Activated CD4-positive, alpha-beta T cell treated with anti-CD3 and anti-CD28 coated beads, Interleukin-2, amount 50 U/mL, for 16 hours (primary cell): ENCODE results near the gene OLA1.

ENCODE experiments used
- DNase-seq: peaks from one replicate; pipeline ENCODE4 v3.0.0-alpha.2; 2020

Gene OLA1

GRCh38 chr2:174026122-174026845 lies 222.0 kb downstream of the OLA1 start:
- no peak for DNase-seq

- no peak for DNase-seq
Observed at GRCh38 chr2:174025271-174026121, 222.8 kb downstream of the OLA1 start.

GRCh38 chr2:174024524-174025270 lies 223.6 kb downstream of the OLA1 start:
- no peak for DNase-seq

- peak; percentile 66 for DNase-seq
Observed at GRCh38 chr2:174023591-174024523, 224.5 kb downstream of the OLA1 start.
